ENCODE results near the gene STRA6.

- TF ChIP-seq RCOR1 (IDR thresholded peaks at IDR 0.05; ENCODE audit: low read depth, low read length) (no peak), HOXA7 (CRISPR knock-in tag; IDR thresholded peaks at IDR 0.05) (no peak), MAFK (IDR thresholded peaks at IDR 0.05; ENCODE audit: partially characterized antibody) (no peak), USF2 (IDR thresholded peaks at IDR 0.05) (no peak), KDM1A (IDR thresholded peaks at IDR 0.05; ENCODE audit: low read depth) (no peak)
- TF ChIP-seq, protein P1, sequence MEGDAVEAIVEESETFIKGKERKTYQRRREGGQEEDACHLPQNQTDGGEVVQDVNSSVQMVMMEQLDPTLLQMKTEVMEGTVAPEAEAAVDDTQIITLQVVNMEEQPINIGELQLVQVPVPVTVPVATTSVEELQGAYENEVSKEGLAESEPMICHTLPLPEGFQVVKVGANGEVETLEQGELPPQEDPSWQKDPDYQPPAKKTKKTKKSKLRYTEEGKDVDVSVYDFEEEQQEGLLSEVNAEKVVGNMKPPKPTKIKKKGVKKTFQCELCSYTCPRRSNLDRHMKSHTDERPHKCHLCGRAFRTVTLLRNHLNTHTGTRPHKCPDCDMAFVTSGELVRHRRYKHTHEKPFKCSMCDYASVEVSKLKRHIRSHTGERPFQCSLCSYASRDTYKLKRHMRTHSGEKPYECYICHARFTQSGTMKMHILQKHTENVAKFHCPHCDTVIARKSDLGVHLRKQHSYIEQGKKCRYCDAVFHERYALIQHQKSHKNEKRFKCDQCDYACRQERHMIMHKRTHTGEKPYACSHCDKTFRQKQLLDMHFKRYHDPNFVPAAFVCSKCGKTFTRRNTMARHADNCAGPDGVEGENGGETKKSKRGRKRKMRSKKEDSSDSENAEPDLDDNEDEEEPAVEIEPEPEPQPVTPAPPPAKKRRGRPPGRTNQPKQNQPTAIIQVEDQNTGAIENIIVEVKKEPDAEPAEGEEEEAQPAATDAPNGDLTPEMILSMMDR (IDR thresholded peaks at IDR 0.05): no peak
These were observed 67.5 kb downstream of the STRA6 start for GRCh38 chr15:74135041-74135565.
